ENCODE measurements around the gene CNDP1.

The CNDP1 gene

DNA sequence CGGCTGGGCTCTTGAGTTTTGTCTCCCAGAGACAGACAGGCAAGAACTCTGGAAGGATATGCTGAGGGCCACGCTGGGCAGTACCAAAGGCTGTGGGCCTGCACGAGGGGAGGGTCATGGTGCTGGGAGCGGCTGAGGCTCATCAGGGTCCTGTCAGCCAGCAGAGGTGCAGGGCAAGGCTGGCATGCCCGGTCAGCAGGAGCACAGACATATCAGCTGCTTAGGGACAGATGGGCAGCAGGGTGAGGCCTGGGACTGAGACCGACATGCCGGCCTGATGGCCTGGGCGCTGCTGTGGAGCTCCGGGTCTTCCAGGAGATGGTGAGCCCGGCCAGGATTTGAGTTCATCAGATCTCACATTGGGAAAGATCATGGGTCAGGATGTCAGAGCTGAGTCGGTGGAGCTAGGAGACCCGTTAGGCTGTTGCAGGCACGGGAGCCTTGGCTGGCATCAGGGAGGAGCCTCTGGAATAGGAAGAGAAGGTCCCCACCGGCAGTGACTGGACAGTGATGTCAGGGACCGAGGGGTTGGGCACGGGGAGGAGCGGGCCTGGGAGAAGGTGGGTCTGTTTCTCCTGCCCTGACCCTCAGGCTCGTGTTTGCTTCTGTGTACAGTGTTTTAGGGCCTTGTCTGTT lies 19.3 kb upstream of the CNDP1 start:
- H3K4me3 ChIP-seq (ENCODE audit: control insufficient read depth in 1 of 7, extremely low read depth in 1 of 7, insufficient read depth in 4 of 7, low read depth in 2 of 7, low read length in 6 of 7): no peak overlapping the region
- DNase-seq: no peak
- ChIA-PET POLR2A (no interaction called here), CTCF (no interaction called here)
- WGBS (ENCODE audit: insufficient coverage): 99% methylated on average over 18 of the region's 18 CpGs
- H3K36me3 ChIP-seq (ENCODE audit: control insufficient read depth in 4 of 4, insufficient read depth in 4 of 4, low read length in 3 of 4): peaks cover 9 to 93% (median 78%) of the 10 kb centered on the region in 4 experiments
- H3K4me1 ChIP-seq (ENCODE audit: control extremely low read depth in 1 of 4, control insufficient read depth in 4 of 4, insufficient read depth in 4 of 4, low read length in 3 of 4): peaks cover 0 to 15% (median 7%) of the 10 kb centered on the region in 4 experiments
- H3K27me3 ChIP-seq (replicated peaks in 2 of 5; ENCODE audit: control insufficient read depth in 4 of 5, insufficient read depth in 5 of 5, low read length in 4 of 5): no peaks in the 10 kb centered on the region
- no peaks in the 10 kb centered on the region for H3K9me3 ChIP-seq (ENCODE audit: control extremely low read depth in 1 of 5, control insufficient read depth in 4 of 5, insufficient read depth in 2 of 5, low read depth in 1 of 5, low read length in 4 of 5)
- no peak overlapping the region for H3K27ac ChIP-seq (ENCODE audit: insufficient read depth in 1 of 2, low read depth in 1 of 2, low read length in 2 of 2, poor library complexity in 1 of 2, severe bottlenecking in 2 of 2)

- no peak for DNase-seq
- Histone ChIP-seq H3K4me1 (ENCODE audit: control extremely low read depth in 1 of 4, control insufficient read depth in 4 of 4, insufficient read depth in 4 of 4, low read length in 3 of 4) (peaks cover 0 to 15% (median 7%) of the 10 kb centered on the region in 4 experiments), H3K27ac (ENCODE audit: insufficient read depth in 1 of 2, low read depth in 1 of 2, low read length in 2 of 2, poor library complexity in 1 of 2, severe bottlenecking in 2 of 2) (no peak overlapping the region), H3K9me3 (ENCODE audit: control extremely low read depth in 1 of 5, control insufficient read depth in 4 of 5, insufficient read depth in 2 of 5, low read depth in 1 of 5, low read length in 4 of 5) (no peaks in the 10 kb centered on the region), H3K27me3 (replicated peaks in 2 of 5; ENCODE audit: control insufficient read depth in 4 of 5, insufficient read depth in 5 of 5, low read length in 4 of 5) (no peaks in the 10 kb centered on the region), H3K36me3 (ENCODE audit: control insufficient read depth in 4 of 4, insufficient read depth in 4 of 4, low read length in 3 of 4) (peaks cover 11 to 93% (median 76%) of the 10 kb centered on the region in 4 experiments), H3K4me3 (ENCODE audit: control insufficient read depth in 1 of 7, extremely low read depth in 1 of 7, insufficient read depth in 4 of 7, low read depth in 2 of 7, low read length in 6 of 7) (no peak overlapping the region)
- CTCF ChIA-PET: no interaction called here
- WGBS (ENCODE audit: insufficient coverage): 95% methylated on average over 13 of the region's 13 CpGs
- POLR2A ChIA-PET: no interaction called here
Measured at GRCh38 chr18:74515620-74516231, 18.6 kb upstream of the CNDP1 start.

GRCh38 chr18:74516271-74517235 lies 17.7 kb upstream of the CNDP1 start:
- Histone ChIP-seq H3K27ac (ENCODE audit: insufficient read depth in 1 of 2, low read depth in 1 of 2, low read length in 2 of 2, poor library complexity in 1 of 2, severe bottlenecking in 2 of 2) (no peak overlapping the region), H3K4me3 (ENCODE audit: control insufficient read depth in 1 of 7, extremely low read depth in 1 of 7, insufficient read depth in 4 of 7, low read depth in 2 of 7, low read length in 6 of 7) (no peak overlapping the region), H3K36me3 (ENCODE audit: control insufficient read depth in 4 of 4, insufficient read depth in 4 of 4, low read length in 3 of 4) (peaks cover 11 to 93% (median 74%) of the 10 kb centered on the region in 4 experiments), H3K27me3 (replicated peaks in 2 of 5; ENCODE audit: control insufficient read depth in 4 of 5, insufficient read depth in 5 of 5, low read length in 4 of 5) (no peaks in the 10 kb centered on the region), H3K9me3 (ENCODE audit: control extremely low read depth in 1 of 5, control insufficient read depth in 4 of 5, insufficient read depth in 2 of 5, low read depth in 1 of 5, low read length in 4 of 5) (no peaks in the 10 kb centered on the region), H3K4me1 (ENCODE audit: control extremely low read depth in 1 of 4, control insufficient read depth in 4 of 4, insufficient read depth in 4 of 4, low read length in 3 of 4) (peaks cover 0 to 15% (median 7%) of the 10 kb centered on the region in 4 experiments)
- ChIA-PET POLR2A (interaction anchor here (0.6 kb wide), 1 partner anchor 10 kb away, joined by 3 read pairs; no protein-coding TSS in a partner anchor), CTCF (interaction anchor here (1.5 kb wide), 1 partner anchor 30 kb away, joined by 4 read pairs; no protein-coding TSS in a partner anchor)
- 98% methylated on average over 25 of the region's 35 CpGs for WGBS (ENCODE audit: insufficient coverage)
- no peak for DNase-seq

DNA sequence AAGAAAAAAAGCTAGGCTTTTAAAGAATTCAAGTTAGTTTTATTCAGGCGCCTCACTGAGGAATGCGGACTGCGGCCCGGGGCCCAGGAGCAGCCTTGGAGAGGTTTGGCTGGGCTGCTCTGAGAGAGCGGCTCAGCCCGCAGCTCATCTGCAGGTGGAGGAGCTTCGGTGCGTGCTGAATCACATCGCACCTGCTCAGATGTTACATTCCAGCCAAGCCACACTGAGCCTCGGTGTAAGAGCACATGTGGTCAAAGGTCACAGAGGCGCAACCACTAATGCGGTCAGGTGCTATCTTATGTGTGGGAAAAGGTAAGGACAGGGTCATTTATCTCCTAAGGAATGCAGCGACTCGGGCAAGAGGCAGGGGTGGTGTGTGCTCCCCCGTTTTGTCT lies 17.1 kb upstream of the CNDP1 start:
- 97% methylated on average over 15 of the region's 15 CpGs for WGBS (ENCODE audit: insufficient coverage)
- ChIA-PET POLR2A (interaction anchor here (0.6 kb wide), 1 partner anchor 9 kb away, joined by 3 read pairs; no protein-coding TSS in a partner anchor), CTCF (interaction anchor here (1.5 kb wide), 1 partner anchor 29 kb away, joined by 4 read pairs; no protein-coding TSS in a partner anchor)
- Histone ChIP-seq H3K9me3 (ENCODE audit: control extremely low read depth in 1 of 5, control insufficient read depth in 4 of 5, insufficient read depth in 2 of 5, low read depth in 1 of 5, low read length in 4 of 5) (no peaks in the 10 kb centered on the region), H3K4me1 (ENCODE audit: control extremely low read depth in 1 of 4, control insufficient read depth in 4 of 4, insufficient read depth in 4 of 4, low read length in 3 of 4) (peaks cover 0 to 15% (median 7%) of the 10 kb centered on the region in 4 experiments), H3K27me3 (replicated peaks in 2 of 5; ENCODE audit: control insufficient read depth in 4 of 5, insufficient read depth in 5 of 5, low read length in 4 of 5) (no peaks in the 10 kb centered on the region), H3K36me3 (ENCODE audit: control insufficient read depth in 4 of 4, insufficient read depth in 4 of 4, low read length in 3 of 4) (peaks cover 11 to 89% (median 69%) of the 10 kb centered on the region in 4 experiments), H3K4me3 (ENCODE audit: control insufficient read depth in 1 of 7, extremely low read depth in 1 of 7, insufficient read depth in 4 of 7, low read depth in 2 of 7, low read length in 6 of 7) (no peak overlapping the region), H3K27ac (ENCODE audit: insufficient read depth in 1 of 2, low read depth in 1 of 2, low read length in 2 of 2, poor library complexity in 1 of 2, severe bottlenecking in 2 of 2) (no peak overlapping the region)
- no peak for DNase-seq

DNA sequence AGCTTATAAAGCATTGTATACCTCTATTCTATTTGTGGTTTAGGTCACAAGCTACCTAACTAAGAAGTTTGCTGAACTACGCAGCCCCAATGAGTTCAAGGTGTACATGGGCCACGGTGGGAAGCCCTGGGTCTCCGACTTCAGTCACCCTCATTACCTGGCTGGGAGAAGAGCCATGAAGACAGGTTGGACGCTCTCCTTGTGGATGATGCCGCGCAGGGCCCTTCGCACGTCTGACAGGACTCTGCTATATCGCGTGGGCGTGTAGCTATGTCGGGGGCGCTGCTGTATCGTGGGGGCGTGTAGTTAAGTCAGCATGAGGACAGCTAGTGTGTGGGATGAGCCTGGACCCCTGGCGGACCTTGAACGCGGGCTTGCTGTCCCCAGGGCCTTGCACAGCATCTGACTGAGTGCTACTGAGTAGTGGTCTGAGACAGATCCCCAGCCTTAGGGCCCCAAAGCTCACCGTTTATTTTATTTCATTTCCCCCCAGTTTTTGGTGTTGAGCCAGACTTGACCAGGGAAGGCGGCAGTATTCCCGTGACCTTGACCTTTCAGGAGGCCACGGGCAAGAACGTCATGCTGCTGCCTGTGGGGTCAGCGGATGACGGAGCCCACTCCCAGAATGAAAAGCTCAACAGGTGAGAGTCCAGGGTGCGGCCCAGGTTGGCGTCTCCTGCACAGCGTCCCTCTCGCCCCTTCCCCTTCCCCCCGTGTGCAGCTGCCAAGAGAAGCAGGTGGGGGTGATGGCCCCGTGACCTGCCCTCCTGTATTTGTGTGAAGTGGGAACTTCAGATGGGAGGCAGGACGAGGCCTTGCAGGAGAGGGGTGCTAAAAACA lies 15.6 kb upstream of the CNDP1 start:
- Histone ChIP-seq H3K9me3 (ENCODE audit: control extremely low read depth in 1 of 5, control insufficient read depth in 4 of 5, insufficient read depth in 2 of 5, low read depth in 1 of 5, low read length in 4 of 5) (no peaks in the 10 kb centered on the region), H3K4me1 (ENCODE audit: control extremely low read depth in 1 of 4, control insufficient read depth in 4 of 4, insufficient read depth in 4 of 4, low read length in 3 of 4) (peaks cover 0 to 17% (median 9%) of the 10 kb centered on the region in 4 experiments), H3K27me3 (replicated peaks in 2 of 5; ENCODE audit: control insufficient read depth in 4 of 5, insufficient read depth in 5 of 5, low read length in 4 of 5) (no peaks in the 10 kb centered on the region), H3K4me3 (ENCODE audit: control insufficient read depth in 1 of 7, extremely low read depth in 1 of 7, insufficient read depth in 4 of 7, low read depth in 2 of 7, low read length in 6 of 7) (no peak overlapping the region), H3K36me3 (ENCODE audit: control insufficient read depth in 4 of 4, insufficient read depth in 4 of 4, low read length in 3 of 4) (peaks cover 11 to 77% (median 55%) of the 10 kb centered on the region in 4 experiments), H3K27ac (ENCODE audit: insufficient read depth in 1 of 2, low read depth in 1 of 2, low read length in 2 of 2, poor library complexity in 1 of 2, severe bottlenecking in 2 of 2) (no peak overlapping the region)
- 77% methylated on average over 29 of the region's 32 CpGs for WGBS (ENCODE audit: insufficient coverage)
- DNase-seq: no peak
- POLR2A ChIA-PET: no interaction called here
- CTCF ChIA-PET: interaction anchor here (1.1 to 1.6 kb wide), 4 partner anchors 13 to 28 kb away, joined by 3 to 4 read pairs (median 4); no protein-coding TSS in a partner anchor

DNA sequence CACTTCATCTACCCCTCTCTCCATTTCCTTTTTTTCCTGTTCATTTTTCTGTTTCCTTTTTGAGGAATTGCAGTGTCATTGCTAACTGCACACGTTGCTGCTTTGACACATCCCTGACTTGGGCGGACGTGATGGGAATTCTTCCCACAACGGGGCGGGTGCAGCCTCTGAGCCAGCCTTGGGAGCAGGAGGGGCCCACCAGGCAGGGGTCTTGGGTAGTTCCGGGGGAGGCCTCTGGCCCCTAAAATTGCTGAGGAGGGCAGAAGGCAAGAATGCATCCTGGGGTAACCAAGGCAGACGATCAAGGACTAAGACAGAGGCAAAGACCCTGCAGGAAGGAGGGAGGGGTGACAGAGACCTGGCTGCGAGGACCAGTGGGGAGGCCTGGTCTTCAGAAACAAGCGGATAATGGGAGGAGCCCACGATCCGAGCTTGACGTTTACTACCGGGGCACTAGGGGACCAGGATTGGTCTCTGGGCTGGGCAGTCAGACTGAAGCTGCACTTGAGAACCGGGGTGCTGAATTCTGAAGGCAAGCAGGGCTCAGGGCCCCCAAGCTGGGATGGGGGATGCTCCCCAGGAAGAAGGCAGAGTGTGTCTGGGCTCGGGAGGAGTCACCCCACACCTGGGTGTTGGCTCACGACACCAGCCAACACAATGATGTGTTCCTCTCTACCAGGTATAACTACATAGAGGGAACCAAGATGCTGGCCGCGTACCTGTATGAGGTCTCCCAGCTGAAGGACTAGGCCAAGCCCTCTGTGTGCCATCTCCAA lies 14.8 kb upstream of the CNDP1 start:
- peaks cover 11 to 71% (median 51%) of the 10 kb centered on the region in 4 experiments for H3K36me3 ChIP-seq (ENCODE audit: control insufficient read depth in 4 of 4, insufficient read depth in 4 of 4, low read length in 3 of 4)
- no peak overlapping the region for H3K27ac ChIP-seq (ENCODE audit: insufficient read depth in 1 of 2, low read depth in 1 of 2, low read length in 2 of 2, poor library complexity in 1 of 2, severe bottlenecking in 2 of 2)
- CTCF ChIA-PET: interaction anchor here (1.0 to 1.6 kb wide), 2 partner anchors 14 to 32 kb away, joined by 3 to 4 read pairs; no protein-coding TSS in a partner anchor
- no peak overlapping the region for H3K4me3 ChIP-seq (ENCODE audit: control insufficient read depth in 1 of 7, extremely low read depth in 1 of 7, insufficient read depth in 4 of 7, low read depth in 2 of 7, low read length in 6 of 7)
- no peaks in the 10 kb centered on the region for H3K9me3 ChIP-seq (ENCODE audit: control extremely low read depth in 1 of 5, control insufficient read depth in 4 of 5, insufficient read depth in 2 of 5, low read depth in 1 of 5, low read length in 4 of 5)
- no peak for DNase-seq
- WGBS (ENCODE audit: insufficient coverage): 63% methylated on average over 18 of the region's 18 CpGs
- peaks cover 0 to 26% (median 17%) of the 10 kb centered on the region in 4 experiments for H3K4me1 ChIP-seq (ENCODE audit: control extremely low read depth in 1 of 4, control insufficient read depth in 4 of 4, insufficient read depth in 4 of 4, low read length in 3 of 4)
- POLR2A ChIA-PET: no interaction called here
- H3K27me3 ChIP-seq (replicated peaks in 2 of 5; ENCODE audit: control insufficient read depth in 4 of 5, insufficient read depth in 5 of 5, low read length in 4 of 5): no peaks in the 10 kb centered on the region
